ENCODE results near the gene PPFIA1.
"Not testable (repeated sequence)": the region's sequence is repeated elsewhere in the genome, so short reads cannot be mapped to it uniquely, and the experiment has no call there.

The PPFIA1 gene

DNA sequence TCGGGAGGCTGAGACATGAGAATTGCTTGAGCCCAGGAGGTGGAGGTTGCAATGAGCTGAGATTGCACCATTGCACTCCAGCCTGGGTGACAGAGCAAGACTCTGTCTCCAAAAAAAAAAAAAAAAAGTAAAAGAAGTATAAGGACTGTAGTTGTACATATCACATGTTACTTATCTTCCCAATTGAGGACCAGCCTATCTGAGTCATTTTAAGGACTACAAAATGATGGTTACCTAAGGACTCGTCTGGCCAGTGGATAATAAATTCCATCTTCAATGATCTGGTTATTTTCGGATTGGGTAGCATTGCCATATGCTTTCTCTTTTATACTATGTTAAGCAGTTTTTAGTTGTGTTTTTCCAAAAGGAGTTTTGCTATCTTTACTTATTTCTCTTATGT is 55.3 kb downstream of the PPFIA1 start:
- no peak for DNase-seq (ENCODE audit: low spot score)

DNA sequence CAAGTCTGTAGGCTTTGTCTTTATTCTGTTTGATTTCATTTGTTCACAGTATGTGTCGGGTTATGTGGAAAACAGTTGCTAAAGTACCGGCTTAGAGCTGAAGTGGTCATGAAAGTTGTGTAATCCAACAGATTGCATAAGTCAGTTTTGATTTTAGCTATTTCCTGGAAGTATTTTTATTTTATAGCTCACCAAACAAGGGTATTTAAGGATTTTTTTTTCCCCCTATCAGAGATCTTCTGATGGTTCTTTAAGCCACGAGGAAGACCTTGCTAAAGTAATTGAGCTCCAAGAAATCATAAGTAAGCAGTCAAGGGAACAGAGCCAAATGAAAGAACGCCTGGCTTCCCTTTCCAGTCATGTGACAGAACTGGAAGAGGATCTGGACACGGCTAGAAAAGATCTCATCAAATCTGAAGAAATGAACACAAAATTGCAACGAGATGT is 55.9 kb downstream of the PPFIA1 start:
- DNase-seq (ENCODE audit: low spot score), result peak; percentile 30

DNA sequence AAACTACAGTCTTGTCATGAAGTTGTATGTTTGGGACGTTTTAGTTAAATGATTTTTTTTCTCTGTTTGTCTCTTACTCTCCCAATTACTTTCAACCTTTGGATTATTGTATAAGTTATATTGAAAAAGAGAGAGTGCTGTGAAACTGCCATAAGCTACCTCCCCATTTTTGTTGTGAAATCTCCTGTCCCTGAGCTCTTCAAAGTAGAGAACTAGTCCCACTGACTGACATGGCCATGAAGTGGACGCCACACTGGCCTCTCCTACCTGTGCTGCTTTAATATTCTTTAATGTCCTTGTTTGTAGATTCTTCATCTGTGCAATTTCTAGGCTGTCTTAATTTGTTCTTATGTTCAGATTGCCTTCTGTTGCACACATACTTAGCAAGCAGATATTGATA is 56.3 kb downstream of the PPFIA1 start:
- no peak for DNase-seq (ENCODE audit: low spot score)

DNA sequence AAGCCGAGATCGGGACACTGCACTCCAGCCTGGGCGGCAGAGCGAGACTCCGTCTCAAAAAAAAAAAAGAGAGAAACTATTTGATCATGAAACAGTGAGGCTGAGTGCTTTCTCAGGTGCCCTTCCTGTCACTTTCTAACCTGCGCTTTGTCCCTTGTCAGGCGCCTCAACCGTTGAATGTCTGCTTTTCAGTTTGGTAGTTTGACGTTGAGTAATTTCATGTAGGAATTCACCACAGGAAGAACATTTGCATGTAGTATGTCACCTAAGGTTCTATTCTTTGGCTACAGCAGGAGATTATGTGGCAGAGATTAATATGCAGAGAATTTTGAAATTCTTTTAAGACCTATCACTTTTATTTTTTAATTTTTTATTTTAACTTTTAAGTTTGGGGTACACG is 57.2 kb downstream of the PPFIA1 start:
- DNase-seq (ENCODE audit: low spot score), result no peak

DNA sequence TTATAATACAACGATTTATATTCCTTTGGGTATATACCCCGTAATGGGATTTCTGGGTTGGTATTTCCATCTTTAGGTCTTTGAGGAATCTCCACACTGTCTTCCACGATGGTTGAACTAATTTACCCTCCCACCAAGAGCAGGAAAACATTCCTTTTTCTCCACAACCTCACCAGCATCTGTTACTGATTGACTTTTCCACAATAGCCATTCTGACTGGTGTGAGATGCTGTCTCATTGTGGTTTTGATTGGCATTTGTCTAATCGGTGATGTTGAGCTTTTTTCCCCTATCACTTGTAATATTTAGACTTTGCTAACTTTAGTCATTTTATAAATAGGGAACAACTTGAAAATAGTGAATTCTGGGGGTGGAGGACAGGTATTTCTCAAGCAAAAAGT is 58.1 kb downstream of the PPFIA1 start:
- no peak for DNase-seq (ENCODE audit: low spot score)

DNA sequence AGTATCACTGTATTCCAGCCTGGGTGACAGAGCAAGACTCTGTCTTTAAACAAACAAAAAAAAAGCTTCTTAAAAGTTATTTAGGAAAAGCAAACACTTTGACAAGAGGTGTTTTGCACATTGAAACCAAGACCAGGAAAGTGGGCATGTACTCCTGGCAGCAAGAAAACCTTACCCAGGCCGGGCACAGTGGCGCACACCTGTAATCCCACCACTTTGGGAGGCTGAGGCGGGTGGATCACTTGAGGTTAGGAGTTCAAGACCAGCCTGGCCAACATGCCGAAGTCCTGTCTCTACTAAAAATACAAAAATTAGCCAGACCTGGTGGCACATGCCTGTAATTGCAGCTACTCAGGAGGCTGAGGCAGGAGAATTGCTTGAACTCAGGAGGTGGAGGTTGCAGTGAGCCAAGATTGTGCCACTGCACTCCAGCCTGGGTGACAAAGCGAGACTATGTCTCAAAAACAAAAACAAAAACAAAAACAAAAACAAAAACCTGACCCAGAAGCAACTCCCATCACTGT is 60.9 kb downstream of the PPFIA1 start:
- DNase-seq (ENCODE audit: low spot score), result not testable (repeated sequence)

DNA sequence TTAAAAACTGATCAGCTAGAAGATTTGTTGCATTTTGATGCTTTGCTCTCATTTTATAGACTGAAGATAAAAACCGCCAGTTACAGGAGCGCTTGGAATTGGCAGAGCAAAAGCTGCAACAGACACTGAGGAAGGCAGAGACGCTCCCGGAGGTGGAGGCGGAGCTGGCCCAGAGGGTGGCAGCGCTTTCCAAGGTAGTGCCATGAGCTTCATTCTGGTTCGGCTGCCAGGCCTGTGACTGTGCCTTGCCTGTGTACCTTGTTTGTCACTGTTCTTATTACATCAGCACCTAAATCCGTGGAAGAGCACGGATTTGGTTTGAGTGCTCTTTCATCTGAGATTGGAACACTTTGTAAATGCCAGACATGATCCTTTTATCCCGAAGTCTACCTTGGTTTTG is 61.4 kb downstream of the PPFIA1 start:
- DNase-seq (ENCODE audit: low spot score), result no peak

DNA sequence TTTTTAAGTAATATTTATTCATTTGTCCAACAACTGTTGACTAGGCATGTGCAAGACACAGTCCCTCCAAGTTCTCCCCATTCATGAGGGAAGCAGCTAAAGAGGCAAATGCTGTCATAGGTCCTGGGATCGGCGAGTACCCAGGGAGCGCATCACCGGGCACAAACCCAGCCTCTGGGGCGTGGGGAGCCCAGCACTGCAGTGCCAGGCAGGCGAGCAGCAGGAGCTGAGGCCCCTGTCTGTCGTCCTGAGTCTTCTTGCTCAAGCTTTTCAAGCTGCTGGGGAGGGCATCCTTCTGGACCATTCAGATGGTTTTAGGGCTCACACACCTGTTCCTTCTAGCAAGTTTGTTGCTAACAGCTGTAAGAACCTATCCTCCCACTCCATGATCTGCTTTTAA is 62.1 kb downstream of the PPFIA1 start:
- DNase-seq (ENCODE audit: low spot score), result no peak

DNA sequence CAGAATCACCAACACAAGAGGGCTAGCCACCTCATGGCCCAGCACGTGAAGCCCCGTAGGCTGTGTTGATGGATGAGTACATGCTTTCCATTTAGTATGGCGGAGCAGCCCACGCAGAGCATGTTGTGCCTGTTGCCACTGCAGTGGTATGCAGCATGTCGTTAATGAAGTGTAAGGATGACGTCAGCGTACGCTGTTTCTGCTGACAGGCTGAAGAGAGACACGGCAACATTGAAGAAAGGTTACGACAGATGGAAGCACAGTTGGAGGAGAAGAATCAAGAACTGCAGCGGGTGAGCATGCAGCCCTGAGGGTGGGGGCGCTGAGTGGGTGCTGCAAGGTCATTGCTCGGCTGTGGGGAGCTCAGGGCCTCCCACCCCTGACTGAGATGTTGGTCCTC is 62.8 kb downstream of the PPFIA1 start:
- DNase-seq (ENCODE audit: low spot score), result no peak

DNA sequence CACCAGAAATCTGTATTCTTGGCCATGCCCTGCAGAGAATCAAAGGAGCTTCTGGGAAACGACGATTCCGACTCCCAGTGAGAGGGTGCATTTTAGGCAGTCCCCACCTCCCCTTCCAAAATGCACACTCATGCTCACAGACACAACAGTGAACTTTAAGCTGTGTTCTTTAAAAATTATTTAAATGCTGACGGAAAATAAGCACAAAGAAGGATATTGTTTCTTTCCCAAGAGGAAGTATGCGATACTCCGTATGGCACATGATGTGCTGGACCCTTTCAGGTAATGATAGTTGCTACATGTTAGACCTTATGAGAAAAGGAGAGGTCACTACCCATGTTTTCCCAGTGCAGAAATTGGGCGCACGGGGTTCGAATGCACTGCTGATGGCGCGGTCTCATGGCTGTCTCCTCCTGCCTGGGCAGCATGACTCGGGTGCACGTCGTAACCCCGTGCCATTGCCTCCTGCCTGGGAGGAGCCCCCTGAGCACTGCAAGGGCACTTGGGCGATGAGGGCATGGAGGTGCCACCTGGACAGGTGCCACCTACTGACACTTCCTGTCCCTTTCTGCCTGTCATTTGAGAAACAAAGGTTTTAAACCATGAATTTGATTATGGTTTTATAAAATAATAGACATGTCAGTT is 64.0 kb downstream of the PPFIA1 start:
- DNase-seq (ENCODE audit: low spot score), result no peak

DNA sequence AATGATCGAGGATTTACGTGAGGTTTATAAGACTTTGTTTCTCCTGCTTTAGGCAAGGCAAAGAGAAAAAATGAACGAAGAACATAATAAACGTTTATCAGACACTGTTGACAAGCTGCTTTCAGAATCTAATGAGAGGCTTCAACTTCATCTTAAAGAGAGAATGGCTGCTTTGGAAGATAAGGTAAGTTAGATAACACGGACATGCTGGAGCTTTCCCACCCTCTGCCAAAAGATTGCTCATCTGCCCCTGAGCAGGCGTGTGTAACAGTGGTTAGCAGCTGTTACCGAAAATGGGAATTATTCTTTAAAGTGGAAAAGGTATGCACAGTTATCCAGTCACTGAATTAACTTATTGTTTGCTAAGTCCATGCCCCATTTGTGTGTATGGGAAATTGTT is 65.0 kb downstream of the PPFIA1 start:
- DNase-seq (ENCODE audit: low spot score), result no peak

DNA sequence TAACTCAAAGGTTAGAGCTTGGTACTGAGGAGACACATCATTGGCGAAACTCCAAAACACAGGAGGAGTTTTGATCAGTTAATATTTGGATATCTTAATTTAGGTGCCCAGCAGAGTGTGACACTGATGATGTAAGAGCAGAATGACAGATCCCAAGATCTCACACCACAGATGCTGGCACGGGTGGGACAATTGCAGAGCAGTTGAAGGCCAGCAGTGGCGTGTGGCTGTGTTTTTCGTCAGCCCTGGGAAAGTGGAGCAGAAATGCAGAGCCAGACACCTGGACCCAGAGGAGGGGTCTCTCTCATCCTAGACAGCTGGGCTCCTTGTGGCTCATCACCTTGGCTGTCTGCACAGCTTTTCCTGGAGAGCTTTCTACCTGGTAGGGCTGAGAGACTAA is 68.1 kb downstream of the PPFIA1 start:
- DNase-seq (ENCODE audit: low spot score), result no peak

DNA sequence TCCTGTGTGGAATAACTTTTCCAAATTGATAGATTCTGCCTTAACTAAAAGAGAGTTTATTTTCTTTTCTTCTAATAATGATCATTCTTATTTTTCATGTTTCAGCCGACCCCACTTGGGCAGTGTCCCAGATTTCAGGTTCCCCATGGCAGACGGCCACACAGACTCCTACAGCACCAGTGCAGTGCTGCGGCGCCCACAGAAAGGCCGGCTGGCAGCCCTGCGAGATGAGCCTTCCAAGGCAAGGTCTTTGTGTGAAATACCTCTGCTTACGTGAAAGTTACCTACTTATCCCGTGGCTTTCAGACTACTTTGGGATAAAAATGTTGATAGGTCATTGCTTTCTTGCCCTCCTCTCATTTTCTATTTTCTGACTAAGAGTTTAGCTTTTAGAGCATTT is 68.6 kb downstream of the PPFIA1 start:
- DNase-seq (ENCODE audit: low spot score), result no peak

DNA sequence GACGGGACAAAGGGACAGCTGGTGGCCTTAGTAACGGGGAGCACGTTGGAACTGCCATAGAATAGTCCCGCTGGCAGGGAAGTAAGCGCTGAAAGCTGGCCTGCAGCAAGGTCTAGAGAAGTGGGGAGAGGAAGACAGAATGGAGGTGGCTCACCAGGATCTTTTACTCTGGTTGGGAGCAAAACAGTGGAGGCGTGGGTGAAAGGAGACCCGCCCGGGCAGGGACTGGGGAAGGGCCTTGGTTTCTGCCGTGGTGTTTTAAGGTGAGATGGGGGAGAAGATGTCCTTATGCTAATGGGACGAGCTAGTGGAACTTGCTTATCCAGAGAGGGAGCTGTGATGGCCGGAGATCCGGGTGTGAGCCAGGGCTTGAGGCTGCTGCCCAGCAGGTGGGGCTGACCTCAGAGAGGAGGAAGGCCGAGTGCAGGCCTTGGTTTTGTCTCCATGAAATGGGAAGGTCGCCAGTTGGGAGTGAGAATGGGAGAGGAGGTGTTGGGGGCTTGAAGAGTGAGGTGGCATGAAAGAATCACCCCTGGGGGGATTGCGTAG is 71.5 kb downstream of the PPFIA1 start:
- DNase-seq (ENCODE audit: low spot score), result no peak

DNA sequence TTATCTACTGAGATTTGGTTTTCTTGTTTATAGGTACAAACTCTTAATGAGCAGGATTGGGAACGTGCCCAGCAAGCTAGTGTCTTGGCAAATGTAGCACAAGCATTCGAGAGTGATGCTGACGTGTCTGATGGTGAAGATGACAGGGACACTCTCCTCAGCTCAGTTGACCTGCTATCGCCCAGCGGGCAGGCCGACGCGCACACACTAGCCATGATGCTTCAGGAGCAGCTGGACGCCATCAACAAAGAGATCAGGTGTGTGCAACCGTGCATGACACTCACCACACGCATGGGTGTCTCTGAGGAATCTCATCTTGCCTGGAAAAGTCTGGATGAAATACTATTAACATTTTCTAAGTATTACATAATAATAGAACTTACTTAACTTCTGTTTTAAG is 73.1 kb downstream of the PPFIA1 start:
- DNase-seq (ENCODE audit: low spot score), result no peak

DNA sequence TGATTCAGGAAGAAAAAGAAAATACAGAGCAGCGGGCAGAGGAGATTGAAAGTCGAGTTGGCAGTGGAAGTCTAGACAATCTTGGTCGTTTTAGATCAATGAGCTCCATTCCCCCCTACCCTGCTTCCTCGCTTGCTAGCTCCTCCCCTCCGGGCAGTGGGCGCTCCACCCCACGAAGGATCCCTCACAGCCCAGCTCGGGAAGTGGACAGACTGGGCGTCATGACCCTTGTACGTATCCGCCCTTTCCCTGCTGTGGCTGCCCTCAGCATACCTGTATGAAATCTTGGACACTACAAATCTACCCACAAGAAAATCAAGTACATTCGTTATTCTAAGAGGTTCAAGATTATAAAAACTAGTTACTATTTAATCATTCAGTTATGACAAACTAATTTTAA is 77.7 kb downstream of the PPFIA1 start:
- no peak for DNase-seq (ENCODE audit: low spot score)

DNA sequence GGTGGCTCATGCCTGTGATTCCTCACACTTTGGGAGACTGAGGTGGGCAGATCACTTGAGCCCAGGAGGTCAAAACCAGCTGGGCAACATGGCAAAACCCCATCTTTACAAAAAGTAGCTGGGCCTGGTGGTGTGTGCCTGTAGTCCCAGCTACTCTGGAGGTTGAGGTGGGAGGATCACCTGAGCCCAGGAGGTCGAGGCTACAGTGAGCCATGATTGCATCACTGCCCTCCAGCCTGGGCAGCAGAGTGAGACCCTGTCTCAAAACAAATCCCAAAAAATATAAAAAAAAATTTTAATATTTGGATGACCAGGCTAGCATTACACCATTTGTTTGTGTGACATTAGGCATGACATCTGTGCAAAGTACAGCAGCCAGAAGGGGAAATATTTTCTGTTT is 78.1 kb downstream of the PPFIA1 start:
- no peak for DNase-seq (ENCODE audit: low spot score)

DNA sequence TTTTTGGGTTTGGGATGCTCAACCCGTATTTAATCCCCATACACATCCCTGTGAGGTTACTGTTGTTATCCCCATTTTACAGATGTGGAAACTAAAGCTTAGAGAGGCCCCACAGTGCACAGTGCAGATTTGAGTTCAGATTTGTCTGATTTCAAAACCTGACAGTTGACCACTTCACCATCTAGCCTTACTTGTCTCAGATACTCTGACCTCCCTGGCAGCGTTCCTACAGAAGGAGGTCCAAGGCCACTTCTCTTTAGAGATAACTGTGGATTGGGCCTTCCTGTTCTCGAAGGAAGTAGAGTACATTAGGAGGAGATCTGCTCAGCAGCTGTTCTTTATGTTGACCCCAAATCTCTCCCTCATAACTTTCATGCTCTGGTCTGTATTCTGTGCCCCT is 81.2 kb downstream of the PPFIA1 start:
- DNase-seq (ENCODE audit: low spot score), result no peak

DNA sequence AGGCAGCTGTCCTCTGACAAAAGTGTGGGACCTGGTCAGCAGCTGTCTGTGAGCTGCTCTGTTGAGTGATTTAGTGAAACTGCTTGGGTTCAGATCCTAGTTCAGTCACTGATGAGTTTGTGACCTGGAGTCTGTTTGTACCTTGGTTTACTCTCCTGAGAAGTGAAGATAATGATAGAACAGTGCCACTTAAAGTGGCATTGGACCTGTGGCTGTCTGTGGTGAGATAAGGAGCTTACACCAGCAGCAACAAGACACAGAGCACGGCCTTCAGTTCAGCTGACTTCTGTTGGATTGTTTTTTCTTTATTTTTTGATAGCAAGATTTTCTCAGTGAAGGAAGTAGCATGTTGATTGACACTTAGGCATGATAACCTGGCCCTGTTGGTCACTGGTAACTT is 81.6 kb downstream of the PPFIA1 start:
- DNase-seq (ENCODE audit: low spot score), result no peak

DNA sequence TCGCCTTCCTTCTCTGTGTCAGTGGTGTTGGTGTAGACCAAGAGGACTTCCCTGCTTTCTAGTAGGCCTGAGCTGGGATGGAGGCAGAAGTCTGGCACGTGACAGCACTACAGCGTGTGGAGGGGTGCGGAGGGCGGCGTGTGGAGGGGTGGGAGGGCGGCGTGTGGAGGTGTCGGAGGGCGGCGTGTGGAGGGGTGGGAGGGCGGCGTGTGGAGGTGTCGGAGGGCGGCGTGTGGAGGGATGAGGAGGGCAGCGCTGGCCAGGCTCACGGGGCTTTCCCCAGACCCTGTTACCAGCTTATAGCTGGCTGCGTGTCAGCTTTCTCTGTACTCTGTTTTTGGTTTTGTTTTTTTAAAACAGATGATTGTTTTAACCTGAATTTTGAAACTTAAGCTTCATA is 82.1 kb downstream of the PPFIA1 start:
- DNase-seq (ENCODE audit: low spot score), result no peak

DNA sequence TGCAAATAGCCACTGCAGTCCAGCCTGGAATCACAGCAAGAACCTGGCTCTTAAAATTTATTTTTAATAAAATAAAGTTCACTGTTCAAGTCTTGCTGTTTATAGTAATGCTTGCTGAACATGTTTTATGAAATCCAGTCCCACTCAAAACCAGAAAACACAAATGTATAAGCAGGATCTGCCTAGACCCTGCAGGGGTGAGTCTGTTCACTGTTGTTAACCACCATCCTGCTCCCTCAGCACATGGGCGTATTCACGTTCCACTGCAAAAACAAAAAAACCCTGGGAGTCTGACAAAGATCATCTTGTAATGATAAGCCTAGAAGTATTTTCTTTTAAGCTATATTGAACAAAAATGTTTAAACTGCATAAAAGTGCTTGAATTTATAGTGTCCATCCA is 82.8 kb downstream of the PPFIA1 start:
- no peak for DNase-seq (ENCODE audit: low spot score)

DNA sequence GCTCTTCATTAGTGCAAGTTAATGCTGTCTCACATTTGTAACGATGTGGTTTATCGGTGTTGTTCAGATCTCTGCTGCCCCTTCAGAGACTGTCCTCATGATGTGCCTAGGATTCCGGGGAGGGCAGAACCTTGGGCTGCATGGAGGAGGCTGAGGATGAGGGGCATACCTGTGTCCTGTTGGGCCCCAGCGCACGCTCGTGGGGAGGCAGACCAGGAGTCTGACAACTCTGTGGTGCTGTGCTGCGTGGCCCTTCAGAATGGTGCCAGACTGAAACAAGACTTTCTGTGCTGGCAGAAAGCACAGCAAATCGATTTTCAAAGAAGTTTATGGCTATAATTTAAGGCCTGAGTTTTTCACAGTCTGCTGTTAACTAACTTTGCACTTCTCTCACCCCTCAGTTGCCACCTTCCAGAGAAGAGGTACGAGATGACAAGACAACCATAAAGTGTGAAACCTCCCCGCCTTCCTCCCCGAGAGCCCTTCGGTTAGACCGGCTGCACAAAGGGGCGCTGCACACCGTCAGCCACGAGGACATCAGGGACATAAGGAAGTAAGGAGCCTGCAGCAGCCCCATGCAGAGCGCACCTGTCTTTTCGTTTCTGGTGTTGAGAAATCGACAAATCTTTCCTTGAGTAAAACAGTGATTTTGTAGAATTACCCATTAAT is 83.5 kb downstream of the PPFIA1 start:
- DNase-seq (ENCODE audit: low spot score), result no peak

DNA sequence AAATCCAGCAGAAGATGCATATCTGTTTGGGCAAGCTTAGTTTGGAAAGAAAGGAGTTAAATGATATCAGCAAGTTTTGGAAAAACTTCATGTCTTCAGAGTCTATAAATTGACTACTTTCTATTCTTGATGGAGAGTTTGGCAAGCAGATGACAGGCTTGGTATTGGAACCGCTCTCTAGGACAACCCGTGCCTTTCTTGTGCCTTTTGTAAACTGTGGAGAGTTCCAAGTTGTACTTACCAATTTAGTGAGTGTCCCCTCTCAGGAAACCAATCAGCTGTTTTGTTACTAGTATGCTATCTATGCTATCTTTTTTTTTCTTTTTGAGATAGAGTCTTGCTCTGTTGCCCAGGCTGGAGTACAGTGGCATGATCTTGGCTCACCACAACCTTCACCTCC is 84.1 kb downstream of the PPFIA1 start:
- DNase-seq (ENCODE audit: low spot score), result no peak

DNA sequence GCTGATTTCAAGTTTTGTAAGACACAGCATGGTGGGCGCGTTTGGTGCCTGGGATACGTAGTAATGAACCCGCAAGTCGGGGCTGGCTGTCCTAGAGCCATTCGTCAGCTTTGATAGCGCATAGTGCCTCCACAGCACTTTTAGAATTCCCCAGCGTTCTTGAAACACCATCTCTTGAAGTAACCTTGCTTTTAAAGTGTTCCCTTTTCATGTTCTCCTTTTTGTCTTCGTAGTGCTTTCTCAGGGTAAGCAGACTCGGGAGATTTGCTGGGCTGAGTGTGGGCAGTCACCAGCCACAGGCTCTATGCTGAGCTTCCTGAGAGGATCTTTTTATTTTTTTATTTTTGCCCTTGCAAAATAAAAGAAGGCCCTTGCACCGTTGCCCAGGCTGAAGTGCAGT is 88.3 kb downstream of the PPFIA1 start:
- no peak for DNase-seq (ENCODE audit: low spot score)
